ENCODE measurements around the gene SLC22A31.

DNA sequence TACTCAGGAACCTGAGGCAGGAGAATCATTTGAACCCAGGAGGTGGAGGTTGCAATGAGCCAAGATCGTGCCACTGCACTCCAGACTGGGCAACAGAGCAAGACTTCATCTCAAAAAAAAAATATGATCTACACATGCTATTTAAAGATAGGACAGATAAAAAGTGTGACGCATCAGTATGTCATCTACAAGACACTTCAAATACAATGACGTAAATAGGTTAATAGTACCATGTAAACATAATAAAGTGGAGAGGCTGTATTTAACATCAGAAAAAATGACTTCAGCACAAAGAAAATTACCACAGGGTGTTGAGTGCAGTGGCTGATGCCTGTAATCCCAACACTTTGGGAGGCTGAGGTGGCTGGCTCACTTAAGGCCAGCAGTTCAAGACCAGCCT lies 37.4 kb upstream of the SLC22A31 start:
- TF ChIP-seq EZH2 (IDR thresholded peaks at IDR 0.05; ENCODE audit: insufficient read depth, poor library complexity, severe bottlenecking) (no peak), EZH2phosphoT487 (IDR thresholded peaks at IDR 0.05; ENCODE audit: insufficient read depth, low read depth) (no peak)

Measured in GM23248 (cell line).